Suprapubic skin (tissue), 4 donors: ENCODE results near the gene TANGO6.

Experiments used
- EP300 ChIP-seq: sonication (generic); formaldehyde crosslinking; IDR thresholded peaks from one replicate; pipeline ENCODE4 v1.6.1; 2017; ENCODE audit warnings: antibody characterized with exemption
- POLR2A ChIP-seq, 2 donors: fragments of 450-650 bp; IDR thresholded peaks; one replicate each; pipeline ENCODE4 v1.6.1; 2017; ENCODE audit warnings: antibody characterized with exemption in 2 of 2, mild to moderate bottlenecking in 2 of 2, moderate library complexity in 2 of 2
- POLR2AphosphoS5 ChIP-seq, 3 donors: sonication (generic); formaldehyde crosslinking; IDR thresholded peaks; one replicate each; pipeline ENCODE4 v1.6.1; 2017; ENCODE audit warnings: antibody characterized with exemption in 3 of 3
- TF ChIP-seq, protein P1 (sequence below), 2 donors: fragments of 200-600 bp in 1 of 2; fragments of 450-650 bp in 1 of 2; sonication (generic) in 1 of 2; IDR thresholded peaks; one replicate each; pipeline ENCODE4 v1.5.1; 2016 to 2019; ENCODE audit warnings: antibody characterized with exemption in 2 of 2, mild to moderate bottlenecking in 1 of 2, moderate library complexity in 1 of 2

DNA sequence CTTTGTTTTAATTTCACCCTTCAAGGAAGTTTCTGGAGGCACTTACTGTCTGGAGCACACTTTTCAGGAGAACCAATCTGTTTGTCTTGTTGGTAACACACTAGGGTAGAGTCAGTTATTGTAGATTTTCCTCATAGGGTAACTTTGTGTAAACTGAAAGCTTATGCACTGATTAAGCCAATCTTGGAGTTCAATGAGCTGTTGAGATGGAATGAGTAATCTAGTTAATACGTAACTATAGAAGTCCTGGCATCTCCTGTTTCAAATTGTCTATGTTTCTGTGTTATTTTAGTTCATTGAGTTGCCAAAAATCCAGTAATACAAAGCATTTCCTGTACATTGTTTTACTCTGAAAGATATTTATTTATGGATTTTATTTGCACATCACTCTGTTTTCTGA, 150.6 kb downstream of the TANGO6 start:
- TF ChIP-seq, protein P1, sequence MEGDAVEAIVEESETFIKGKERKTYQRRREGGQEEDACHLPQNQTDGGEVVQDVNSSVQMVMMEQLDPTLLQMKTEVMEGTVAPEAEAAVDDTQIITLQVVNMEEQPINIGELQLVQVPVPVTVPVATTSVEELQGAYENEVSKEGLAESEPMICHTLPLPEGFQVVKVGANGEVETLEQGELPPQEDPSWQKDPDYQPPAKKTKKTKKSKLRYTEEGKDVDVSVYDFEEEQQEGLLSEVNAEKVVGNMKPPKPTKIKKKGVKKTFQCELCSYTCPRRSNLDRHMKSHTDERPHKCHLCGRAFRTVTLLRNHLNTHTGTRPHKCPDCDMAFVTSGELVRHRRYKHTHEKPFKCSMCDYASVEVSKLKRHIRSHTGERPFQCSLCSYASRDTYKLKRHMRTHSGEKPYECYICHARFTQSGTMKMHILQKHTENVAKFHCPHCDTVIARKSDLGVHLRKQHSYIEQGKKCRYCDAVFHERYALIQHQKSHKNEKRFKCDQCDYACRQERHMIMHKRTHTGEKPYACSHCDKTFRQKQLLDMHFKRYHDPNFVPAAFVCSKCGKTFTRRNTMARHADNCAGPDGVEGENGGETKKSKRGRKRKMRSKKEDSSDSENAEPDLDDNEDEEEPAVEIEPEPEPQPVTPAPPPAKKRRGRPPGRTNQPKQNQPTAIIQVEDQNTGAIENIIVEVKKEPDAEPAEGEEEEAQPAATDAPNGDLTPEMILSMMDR (IDR thresholded peaks at IDR 0.05) = no peak
- no peak for TF ChIP-seq EP300
- TF ChIP-seq POLR2A (IDR thresholded peaks at IDR 0.05) = no peak
- no peak for TF ChIP-seq POLR2AphosphoS5 (IDR thresholded peaks at IDR 0.05)
